ENCODE data around the gene APOM. TPM values are rescaled to one million over a fixed set of nuclear protein-coding genes. Genes with fewer than 3 reads are reported as not detected.

Gene APOM
- polyA plus RNA-seq, 10 donors = 2.6 to 5.7 (median 4.2) TPM

DNA sequence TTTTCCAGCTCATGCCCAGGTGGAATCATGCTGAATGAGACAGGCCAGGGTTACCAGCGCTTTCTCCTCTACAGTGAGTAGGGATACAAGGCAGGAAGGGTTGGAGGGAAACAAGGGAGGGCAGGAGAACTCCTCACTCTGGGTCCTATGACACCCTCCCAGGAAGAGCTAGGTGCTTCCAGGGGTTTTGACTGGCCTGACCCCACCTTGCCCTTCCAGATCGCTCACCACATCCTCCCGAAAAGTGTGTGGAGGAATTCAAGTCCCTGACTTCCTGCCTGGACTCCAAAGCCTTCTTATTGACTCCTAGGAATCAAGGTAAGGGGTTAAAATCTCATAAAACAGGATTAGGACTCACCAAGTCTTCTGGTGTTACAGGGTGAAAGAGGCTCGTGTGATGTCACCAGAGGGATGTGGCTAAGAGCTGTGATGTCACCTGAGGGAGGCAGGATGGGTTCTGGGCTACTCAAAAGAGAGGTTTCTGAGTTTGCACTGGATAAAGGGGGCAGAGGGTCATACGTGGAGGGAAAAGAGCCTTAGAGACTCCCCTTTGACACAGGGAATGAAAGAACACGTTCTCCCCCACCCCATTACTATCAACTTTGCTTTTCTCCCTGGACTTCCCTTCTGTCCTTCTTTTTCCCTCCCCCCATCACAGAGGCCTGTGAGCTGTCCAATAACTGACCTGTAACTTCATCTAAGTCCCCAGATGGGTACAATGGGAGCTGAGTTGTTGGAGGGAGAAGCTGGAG lies 1.9 kb downstream of the APOM start:
- no peak for DNase-seq

DNA sequence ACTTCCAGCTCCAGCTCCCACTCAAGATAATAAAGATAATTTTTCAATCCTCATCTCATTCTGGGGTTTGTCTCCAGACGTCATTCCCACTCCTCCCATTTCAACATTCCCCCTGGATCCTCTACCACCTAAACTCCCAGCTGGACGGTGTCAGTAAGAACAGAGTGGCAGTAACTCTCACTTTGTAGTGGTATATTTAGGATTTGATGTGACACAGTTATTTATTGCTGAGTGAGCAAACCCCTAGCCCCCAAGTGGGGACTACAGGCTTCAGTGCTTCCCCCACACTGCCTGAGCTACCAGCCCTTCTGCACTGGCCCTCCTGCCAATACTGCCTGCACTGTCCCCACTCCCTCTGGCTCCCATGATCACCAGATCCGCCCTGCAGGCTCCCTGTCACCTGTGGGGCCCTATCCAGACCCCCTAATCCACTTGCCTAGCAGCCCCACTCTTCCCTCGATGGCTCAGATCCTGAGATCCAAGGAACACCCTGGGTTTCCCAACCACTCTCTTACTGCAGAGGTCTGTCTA lies 2.5 kb downstream of the APOM start:
- DNase-seq = no peak

DNA sequence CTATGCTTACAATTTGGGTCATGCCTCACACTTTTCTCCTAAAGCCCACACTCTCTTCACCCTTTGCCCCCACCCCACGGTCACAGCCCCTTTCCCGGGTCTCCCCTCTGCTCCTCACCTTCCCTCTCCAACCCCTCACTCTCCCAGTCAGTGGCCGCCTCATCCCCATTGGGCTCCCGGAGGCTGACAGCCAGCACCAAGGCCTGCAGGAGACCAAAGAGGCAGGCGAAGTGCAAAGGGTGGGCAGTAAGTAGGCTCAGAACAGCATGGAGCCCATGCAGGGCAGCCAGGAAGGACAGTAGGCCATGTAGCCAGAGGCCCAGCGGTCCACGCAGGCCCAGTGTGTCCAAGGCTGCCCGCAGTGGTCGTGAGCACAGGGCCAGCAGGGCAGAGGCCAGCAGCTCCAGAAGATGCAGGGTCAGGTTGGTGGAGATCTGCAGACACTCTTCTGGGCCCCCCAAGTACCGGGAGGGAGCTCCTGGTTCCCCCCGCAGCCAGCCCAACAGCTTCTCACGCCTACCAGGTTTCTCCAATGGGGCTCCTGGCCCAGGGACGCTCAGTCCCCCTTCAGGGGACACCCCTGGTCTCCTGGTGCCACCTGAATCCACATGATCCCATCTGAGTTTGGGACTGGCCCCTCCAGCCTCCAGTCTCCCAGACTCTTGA lies 3.4 kb downstream of the APOM start:
- no peak for DNase-seq

DNA sequence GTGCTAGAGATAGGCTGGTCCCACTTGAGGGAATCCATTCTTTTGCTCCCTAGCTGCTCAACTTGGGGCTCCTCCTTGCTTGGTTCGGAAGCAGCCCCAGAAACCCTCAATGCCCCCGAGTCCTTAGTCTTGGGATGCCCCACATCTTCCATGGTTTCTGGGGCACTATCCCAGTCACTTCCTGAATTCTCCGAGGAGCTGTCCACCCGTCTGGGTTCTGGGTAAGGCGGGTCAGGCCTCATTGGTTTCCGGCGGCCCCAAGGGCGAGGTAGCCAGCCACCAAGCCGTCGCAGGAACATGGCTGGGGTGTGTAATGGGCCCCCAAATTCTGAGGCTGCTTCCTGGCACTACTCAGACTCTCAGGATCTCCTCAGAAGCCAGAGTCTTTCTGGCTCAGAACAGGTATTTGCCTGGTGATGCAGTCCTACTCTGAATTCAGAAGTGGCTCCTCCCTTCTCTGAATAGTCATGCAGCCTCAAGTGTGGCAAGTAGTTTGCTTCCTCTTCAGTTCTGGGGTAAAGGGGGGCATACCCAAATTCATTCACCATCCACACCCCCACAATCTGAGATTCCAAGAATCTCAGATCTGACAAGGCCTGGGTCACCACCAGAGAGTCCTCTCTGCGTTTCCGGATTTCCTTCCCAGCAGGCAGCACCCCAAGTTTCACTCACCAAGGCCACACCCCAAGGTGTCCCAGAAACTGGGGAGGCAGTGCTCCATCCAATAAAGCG lies 4.1 kb downstream of the APOM start:
- DNase-seq = peak in 1 of 3 donors; percentile 37

DNA sequence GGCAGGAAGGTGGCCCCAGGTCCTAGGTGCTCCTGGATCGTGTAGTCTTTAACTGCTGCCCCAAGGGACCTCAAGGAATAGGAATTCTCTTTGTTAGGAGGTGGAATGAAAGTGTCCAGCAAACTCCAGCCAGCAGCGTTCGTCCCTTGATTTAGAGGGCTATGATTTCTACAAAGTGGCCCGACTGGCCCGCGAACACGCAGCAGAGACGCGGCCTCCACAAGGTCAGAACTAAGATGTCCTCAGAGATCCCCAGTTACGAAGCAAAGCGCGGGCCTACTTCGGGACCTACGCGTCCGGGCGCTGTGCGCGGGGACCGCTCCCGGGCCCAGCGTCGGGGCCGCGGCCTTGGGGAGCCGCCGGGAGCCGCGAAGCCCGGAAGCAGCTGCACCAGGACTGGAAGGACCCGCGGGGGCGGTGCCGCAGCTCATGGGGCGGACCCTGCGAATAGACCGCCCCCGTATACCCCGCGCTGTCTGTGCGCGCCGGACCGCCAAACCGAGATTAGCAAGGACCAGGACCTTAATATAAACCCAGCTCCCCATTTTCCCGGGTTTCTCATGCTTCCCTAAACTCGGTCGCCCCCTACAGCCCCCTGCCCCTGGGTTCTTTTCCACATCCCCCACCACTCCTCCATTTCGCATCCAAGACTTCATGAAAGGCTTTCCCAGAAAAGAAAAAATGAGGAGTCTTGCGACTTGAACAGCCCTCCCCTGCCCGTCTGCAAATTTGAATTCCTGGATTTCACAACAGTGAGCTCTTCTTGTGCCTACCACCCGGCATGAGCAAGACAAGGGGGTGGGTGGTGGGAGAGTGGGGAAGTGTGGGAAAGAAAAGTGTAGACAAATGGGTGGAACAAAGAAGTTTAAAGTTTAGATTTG lies 4.9 kb downstream of the APOM start, which contains the start of gene C6orf47:
Gene C6orf47, minus strand, starts transcription at position 398 of the 881 bp plus-strand sequence. CDS start 831 bp downstream, outside the sequence.
- DNase-seq = peak; percentile 83 to 95 (median 90)

DNA sequence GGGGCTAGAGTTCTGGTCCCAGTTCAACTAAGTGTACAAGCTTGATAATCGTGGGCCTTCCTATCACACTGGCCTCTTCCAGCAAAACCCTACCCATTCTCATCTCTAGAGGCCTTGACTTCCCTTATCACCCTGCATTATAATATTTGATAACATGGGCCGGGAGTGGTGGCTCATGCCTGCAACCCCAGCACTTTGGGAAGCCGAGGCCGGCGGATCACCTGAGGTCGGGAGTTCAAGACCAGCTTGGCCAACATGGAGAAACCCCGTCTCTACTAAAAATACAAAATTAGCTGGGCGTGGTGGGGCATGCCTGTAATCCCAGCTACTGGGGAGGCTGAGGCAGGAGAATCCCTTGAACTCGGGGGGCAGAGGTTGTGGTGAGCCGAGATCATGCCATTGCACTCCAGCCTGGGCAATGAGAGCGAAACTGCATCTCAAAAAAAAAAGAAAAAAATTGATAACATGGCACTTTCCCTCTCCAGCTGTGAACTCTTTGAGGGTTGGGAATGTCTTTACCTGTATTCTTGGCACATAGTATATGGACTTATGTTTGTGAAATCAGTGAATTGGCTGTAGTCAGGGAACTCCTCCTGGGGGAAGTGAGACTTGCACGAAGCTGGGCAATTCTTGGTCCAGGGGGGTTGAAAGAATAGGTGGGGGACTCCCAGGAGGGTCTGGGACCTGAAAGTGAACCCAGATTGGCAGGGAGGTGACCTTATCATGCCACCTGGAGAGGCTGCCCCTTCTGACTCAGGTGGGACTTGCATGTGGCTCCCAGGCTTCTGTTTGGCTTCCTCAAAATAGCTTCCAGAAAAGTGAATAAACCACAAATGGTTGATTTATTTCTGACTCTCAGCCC lies 5.8 kb downstream of the APOM start:
- no peak for DNase-seq

DNA sequence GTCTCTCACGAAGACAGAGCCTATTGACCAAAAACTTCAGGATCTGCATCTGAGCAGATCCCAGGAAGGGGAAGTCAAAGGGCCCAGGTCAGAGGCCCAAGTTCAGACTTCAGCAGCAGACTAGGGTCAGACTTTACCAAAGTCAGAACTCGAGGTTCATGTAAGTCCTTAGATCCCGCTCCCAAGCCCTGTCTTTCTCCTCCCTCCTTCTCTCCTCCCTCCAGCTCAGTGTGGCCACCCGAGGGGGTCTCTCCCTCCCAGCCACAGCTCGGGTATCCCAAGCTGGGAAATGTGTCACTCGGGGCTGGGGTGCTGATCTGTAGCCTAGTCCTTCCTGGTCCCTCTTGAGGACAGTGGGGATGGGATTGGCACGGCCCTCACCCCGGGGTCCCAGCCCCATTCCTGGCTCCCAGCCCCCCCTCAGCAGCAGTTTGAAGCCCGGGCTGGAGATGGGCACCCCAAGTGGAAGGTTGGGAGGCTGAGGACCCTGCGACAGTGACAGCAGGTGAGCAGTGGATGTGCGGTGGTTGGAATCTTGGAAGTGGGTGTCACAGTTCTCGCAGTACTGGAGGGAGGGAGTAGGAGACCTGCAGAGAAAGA lies 6.5 kb downstream of the APOM start:
- DNase-seq = no peak

DNA sequence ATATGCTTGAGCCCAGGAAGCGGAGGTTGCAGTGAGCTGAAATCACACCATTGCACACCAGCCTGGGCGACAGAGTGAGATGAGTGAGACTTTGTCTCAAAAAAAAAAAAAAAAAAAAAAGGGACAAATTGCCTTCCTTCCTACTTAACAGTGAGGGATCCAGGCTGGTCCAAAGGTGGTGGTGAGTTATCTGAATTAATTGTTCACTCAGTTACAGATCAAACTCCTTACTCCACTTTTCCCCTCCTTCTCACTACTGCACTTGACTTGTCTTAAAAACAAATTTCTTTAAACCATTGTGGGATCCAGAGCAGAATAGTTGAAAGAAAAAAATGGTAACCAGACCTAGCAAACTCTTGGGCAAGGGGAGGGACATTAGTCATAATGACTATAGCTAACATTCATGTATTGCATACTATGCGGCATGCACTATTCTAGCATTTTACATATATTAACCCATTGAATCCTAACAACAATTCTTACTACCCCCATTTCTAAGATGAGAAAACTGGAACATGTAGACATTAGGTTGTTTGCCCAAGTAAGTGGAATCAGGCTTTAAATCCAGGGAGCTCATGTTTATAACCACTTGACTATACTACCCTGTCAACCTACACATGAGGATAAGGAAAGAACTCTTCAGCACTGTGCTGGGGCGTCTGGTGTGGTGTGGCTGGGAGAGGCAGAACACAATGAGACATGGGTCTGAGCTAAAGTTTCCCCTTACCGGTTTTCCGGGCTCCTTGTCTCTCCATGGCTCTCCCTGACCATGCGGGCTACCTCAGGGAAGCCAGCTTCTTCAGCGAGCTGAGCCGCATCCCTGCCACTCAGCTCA lies 7.6 kb downstream of the APOM start:
- DNase-seq = no peak

DNA sequence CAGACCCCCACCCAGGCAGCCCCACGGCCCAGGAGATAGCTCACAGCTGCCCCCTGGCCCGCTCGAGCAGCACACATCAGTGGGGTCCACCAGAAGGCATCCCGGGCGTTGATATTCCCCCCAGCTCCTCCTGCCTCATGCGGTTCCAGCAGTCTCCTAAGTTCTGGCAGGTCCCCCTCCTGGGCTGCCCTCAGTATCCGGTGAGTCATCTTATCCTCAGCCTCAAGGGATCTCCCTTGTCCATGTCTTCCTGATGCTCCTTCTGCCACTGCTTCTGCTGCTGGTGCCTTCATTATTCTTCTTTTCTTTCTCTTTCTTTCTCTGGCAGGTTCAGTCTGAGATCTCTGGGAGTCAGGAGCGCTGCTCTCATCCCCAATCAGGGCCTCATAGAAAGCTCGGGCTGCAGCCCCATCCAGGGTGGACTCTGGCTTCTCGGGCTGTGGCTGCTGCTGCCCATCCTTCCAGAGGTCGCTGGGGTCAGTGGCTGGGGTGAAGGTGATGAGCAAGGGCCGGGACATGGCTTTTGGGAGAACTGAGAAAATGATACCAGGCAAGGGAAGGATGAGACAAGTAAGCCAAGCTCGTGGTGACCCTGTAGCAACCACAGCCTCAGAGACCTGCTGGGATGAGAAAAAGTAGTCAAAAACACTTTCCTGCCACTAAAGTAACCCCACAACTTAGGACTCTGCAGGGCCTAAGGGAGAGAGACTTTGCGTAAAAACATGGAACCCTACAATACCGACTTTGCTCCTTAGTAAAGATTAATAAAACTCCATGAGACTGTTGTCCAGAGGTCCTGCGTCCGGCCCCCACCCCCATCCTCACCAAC lies 8.5 kb downstream of the APOM start:
- peak in 2 of 3 donors; percentile 53 to 72 for DNase-seq

DNA sequence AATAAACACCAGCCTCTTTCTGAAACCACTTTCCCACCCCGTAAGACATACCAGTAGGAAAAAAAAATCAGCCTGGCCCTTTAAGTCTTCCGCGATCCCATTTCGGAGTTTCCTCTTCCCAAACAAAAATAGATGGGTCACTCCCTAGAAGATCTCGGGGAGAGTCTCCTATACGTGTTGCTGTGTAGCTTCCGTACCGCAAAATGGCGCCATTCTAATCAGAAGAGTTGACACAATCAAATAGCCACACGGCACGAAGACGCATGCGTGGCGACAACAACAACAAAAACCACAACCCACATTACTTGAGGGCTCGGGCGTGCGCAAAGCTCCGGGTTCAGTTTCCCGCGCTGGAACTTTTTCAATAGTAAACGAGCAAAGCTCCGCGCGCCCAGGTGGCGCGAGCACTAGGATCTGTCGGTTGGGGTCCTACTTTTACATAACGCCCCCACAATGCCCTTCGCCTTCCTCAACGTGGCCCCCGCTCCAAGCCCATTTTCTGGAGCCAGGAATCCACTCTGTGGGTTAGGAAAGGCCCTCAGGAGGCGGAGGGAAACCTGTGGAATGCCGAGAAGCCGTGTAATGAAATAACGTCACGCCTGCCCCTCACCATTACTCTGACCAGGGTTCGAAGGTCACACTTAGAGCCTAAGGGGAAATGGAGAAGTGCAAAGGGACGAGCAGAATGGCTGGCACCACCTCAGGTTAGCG lies 9.3 kb downstream of the APOM start, which contains the start of gene GPANK1:
Gene GPANK1, minus strand, starts transcription at position 208 of the 711 bp plus-strand sequence. CDS start 519 bp downstream, outside the sequence.
- DNase-seq = peak; percentile 97 to 99 (median 97)

DNA sequence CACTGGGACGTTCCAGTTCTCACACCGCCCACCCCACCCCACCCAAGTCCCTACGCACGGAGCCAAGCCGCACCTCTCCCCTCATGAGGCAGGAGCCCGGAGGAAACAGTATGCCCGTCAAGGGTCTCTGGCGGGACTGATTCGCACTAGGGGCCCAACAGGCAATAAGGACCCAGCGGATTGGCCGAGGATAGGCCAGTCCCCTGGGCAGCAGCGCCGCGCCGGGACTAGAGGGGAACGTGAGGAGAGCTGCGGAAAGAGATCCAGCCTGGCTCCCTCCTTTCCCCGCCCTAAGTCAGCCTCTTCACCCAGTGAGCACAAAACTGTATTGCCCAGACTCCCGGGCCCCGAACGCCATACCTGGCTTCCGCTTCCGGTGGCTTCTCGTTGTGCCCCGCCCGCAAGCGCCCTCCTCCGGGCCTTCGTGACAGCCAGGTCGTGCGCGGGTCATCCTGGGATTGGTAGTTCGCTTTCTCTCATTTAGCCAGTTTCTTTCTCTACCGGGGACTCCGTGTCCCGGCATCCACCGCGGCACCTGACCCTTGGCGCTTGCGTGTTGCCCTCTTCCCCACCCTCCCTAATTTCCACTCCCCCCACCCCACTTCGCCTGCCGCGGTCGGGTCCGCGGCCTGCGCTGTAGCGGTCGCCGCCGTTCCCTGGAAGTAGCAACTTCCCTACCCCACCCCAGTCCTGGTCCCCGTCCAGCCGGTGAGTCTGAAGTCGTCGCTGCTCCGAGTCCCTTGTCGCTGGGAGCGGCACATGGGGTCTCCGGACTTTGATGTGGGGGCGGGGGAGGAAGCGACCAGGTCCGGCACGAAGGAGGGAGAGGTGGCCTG lies 10.0 kb downstream of the APOM start, which contains the start of gene CSNK2B:
Gene CSNK2B, plus strand, starts transcription at position 580 of the 836 bp plus-strand sequence. CDS start 752 bp downstream, outside the sequence.
- peak; percentile 98 to 99 (median 99) for DNase-seq

DNA sequence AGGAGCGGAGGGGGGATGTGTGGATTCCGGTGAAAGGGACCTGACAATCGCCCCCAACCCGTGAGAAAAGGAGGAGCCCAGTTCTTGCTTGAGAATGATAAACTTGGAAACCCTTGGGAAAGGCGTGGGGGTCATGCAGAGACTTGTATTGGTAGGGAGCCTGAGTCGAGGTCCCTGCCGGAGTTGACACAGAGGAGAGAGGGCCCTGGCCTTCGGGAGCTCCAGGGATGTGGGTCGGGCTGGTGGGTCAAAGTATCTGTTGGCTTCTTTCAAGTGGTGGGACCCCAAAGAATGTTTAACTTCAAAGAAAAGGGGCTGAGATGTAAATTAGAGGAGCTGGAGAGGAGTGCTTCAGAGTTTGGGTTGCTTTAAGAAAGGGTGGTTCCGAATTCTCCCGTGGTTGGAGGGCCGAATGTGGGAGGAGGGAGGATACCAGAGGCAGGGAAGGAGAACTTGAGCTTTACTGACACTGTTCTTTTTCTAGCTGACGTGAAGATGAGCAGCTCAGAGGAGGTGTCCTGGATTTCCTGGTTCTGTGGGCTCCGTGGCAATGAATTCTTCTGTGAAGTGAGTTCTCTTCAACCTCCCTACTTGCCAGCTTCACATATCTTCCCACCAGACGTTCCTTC lies 10.8 kb downstream of the APOM start:
- DNase-seq = peak in 1 of 3 donors; percentile 20

DNA sequence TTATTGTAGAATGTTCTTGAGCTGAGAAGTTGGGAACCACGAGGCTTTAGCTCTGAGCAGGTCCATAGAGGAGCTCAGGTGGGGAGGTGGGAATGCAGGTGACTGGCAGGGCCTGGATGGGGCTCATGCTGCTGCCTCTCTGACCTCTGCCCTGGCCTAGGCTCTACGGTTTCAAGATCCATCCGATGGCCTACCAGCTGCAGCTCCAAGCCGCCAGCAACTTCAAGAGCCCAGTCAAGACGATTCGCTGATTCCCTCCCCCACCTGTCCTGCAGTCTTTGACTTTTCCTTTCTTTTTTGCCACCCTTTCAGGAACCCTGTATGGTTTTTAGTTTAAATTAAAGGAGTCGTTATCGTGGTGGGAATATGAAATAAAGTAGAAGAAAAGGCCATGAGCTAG lies 14.0 kb downstream of the APOM start, which contains the start of gene LY6G5B:
Gene LY6G5B, plus strand, starts transcription at position 301 of the 400 bp plus-strand sequence. CDS start 975 bp downstream, outside the sequence.
- DNase-seq = no peak

DNA sequence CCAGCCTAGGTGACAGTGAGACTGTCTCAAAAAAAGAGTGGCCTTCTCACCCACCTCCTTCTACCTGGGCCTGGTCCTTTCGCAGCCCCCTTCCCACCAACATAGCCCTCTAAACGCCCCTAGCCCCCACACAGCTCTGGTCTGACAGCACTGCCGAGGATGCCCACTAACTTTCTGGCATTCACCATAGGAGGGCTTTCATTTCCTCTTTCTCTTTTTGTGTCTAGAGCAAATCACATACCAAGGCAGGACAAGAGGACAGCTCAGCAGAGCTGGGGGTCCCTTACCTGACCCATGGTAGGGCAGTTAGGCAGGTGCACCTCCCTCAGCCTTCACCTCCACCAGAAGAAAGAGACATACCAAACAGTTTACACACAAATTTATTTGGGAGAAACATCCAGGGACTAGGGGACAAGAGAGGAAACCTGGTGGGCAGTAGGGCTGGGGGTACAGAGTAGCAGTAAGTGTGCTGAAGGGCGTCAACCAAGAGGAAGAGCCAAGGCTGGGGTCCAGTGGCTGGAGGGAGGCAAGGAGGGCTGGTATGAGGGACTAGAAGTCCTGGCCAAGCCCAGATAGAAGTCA lies 20.7 kb downstream of the APOM start:
- no peak for DNase-seq

DNA sequence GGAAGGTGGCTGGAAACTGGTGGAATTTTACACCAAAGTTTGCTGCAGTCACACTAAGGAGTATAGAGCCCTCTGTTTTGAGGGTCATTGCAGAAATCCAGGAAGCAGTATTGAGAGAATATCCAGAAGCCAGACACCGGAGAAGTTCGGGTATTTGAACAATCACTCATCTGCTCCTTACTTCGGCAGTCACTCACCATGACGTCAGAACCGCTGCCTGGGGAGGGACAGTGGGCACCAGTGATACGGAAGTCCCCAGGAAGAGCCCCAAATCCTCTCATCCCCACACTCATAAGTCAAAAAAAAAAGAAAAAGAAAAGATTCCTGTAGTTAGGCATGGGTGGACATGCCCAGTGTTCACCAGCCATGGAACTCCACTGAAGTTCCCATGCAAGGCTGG lies 21.2 kb downstream of the APOM start:
- DNase-seq = no peak

Measured in muscle of back (tissue), 11 donors.